Measurements from ENCODE around the gene C9orf153.

- TF ChIP-seq RAD21 (IDR thresholded peaks at IDR 0.05; ENCODE audit: low read depth) (no peak), CTCF (IDR thresholded peaks at IDR 0.05 in 2 of 3, conservative IDR thresholded peaks at IDR 0.05 in 1 of 3; ENCODE audit: borderline replicate concordance in 1 of 3, insufficient read depth in 1 of 3, low read depth in 2 of 3, low read length in 2 of 3) (no peak)
Observed at GRCh38 chr9:86286278-86286677, 26.8 kb upstream of the C9orf153 start.

All from HCT116 (cell line).